Dedifferentiated amniotic fluid mesenchymal stem cell (primary cell): Measurements from ENCODE around the gene SUV39H1.
"Not testable (repeated sequence)": the region's sequence is repeated elsewhere in the genome, so short reads cannot be mapped to it uniquely, and the experiment has no call there.

Experiments used
- DNase-seq: peaks from one replicate; pipeline ENCODE4 v3.0.0-alpha.2; 2016; ENCODE audit errors: extremely low spot score

SUV39H1 gene, protein sequence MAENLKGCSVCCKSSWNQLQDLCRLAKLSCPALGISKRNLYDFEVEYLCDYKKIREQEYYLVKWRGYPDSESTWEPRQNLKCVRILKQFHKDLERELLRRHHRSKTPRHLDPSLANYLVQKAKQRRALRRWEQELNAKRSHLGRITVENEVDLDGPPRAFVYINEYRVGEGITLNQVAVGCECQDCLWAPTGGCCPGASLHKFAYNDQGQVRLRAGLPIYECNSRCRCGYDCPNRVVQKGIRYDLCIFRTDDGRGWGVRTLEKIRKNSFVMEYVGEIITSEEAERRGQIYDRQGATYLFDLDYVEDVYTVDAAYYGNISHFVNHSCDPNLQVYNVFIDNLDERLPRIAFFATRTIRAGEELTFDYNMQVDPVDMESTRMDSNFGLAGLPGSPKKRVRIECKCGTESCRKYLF

DNA sequence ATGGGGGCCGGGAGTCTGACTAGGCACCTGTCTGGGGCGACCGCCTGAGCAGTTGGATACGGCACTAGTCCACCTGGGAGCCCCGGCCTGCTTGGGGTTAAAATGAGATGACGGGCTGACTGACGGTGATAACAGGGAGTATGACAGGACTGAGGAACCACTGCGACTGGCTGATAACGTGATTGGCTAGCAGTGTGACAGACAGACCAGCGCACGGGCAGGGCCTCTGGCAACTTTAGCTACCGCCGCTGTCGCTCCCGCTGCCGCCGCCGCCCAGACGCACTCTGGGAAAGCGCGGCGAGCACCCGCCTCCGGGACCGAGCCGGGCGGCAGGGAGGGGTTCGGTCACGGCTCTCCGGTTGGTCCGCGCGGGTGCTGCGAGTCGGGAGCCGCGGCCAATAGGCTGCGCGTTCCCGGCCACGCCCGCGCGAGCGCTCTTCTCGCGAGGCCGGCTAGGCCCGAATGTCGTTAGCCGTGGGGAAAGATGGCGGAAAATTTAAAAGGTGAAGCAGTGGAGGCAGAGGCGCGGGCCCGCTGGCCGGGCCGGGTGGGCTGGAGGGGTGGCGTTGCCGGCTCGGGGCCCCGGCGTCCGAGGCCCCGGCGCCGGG is at the start of gene SUV39H1:
Gene SUV39H1, plus strand, starts transcription at position 434 of the 608 bp plus-strand sequence. Its CDS starts 51 bp downstream, at position 485.
- peak; percentile 79 for DNase-seq

DNA sequence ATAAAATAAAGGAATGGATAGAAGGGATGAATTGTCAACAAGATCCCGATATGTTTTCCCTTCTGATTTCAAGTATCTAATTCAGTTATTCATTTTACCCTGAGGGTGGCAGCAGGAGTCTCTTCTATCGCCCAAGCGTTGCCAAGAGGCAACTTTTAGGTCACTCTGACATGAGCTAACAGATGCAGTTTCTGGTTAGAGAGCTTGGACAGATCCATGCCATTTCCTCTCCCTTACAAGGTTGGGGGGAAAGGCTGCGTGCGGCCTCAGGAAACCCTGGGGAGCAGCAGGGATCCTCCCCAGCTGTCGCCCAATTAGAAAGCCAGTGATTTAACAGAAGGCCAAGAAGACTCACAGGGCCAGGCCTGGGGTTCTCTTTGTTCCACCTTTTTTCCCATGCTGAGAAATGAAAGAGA is 48.2 kb upstream of the SUV39H1 start:
- DNase-seq = peak; percentile 16

DNA sequence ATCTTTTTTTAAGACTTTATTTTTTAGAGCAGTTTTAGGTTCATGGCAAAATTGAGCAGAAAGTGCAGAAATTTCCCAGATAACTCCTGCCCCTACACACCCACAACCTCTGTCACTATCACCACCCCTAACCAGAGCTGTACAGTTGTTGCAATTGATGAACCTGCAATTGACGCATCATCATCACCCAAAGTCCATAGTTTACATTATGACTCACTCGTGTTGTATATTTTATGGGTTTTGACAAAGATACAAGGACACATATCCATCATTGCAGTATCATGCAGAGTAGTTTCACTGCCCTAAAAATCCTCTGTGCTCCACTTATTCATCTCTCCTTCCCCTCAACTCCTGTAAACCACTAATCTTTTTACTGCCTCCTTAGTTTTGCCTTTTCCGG is 47.4 kb upstream of the SUV39H1 start:
- DNase-seq = no peak

DNA sequence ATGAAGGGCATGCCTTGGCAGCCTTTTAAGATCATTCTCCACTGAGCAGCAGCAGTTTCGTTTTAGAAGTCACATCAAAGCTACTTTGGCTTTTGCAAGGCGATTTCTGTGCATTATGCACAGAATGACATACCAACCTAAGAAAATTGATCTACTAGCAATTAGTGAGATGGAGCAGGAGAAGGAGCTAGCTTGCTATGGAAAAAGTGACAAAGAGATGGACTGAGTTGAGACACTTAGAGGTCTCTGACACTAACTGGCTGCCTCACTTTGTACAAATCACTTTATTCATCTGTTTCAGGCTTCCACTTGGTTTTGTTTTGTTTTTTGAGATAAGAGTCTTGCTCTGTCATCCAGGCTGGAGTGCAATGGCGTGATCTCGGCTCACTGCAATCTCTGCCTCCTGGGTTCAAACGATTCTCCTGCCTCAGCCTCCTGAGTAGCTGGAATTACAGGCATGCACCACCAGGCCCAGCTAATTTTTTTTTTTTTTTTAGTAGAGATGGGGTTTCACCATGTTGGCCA is 44.4 kb upstream of the SUV39H1 start:
- DNase-seq = not testable (repeated sequence)

DNA sequence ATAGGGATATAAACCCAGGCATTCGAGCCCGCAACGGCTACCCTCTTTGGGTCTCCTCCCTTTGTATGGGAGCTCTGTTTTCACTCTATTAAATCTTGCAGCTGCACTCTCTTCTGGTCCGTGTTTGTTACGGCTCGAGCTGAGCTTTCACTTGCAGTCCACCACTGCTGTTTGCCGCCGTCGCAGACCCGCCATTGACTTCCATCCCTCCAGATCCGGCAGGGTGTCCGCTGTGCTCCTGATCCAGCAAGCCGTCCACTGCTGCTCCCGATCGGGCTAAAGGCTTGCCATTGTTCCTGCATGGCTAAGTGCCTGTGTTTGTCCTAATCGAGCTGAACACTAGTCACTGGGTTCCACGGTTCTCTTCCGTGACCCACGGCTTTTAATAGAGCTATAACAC is 41.8 kb upstream of the SUV39H1 start:
- DNase-seq = not testable (repeated sequence)

DNA sequence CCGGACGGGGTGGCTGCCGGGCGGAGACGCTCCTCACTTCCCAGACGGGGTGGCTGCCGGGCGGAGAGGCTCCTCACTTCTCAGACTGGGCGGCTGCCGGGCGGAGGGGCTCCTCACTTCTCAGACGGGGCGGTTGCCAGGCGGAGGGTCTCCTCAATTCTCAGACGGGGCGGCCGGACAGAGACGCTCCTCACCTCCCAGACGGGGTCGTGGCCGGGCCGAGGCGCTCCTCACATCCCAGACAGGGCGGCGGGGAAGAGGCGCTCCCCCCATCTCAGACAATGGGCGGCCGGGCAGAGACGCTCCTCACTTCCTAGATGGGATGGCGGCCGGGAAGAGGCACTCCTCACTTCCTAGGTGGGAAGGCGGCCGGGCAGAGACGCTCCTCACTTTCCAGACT is 36.8 kb upstream of the SUV39H1 start:
- DNase-seq = not testable (repeated sequence)

DNA sequence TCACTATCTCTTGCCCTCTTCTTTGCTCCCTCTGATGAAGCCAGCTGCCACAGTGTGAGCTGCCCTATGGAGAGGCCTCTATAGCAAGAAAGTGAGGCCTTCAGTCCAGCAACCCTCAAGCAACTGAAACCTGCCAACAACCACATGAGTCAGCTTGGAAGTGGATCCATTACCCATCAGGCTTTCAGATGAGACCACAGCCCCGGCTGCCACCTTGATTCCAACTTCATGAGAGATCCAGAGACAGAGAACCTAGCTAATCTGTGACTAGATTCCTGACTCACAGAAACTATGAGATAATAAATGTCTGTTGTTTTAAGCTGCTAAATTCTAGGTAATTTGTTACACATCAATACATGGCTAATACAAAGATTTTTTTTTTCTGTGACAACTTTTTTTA is 33.3 kb upstream of the SUV39H1 start:
- DNase-seq = no peak

DNA sequence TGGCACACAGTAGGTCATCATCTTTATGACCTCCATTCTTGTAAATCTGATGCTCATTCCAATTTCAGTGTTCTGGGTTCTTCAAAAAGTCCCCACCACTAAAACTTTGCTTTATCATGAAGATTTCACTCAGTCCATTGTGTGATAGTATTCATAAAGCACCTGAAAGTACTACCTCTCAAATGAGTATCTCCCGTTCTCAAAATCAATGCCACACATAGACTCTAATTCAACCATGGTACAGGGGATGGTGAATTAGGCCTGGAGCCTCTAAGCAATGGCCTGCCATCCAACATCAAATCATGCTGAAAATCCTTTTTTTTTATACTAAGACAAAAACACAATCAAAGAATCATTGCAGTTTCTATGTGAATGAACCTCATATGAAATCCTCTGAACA is 32.4 kb upstream of the SUV39H1 start:
- no peak for DNase-seq

DNA sequence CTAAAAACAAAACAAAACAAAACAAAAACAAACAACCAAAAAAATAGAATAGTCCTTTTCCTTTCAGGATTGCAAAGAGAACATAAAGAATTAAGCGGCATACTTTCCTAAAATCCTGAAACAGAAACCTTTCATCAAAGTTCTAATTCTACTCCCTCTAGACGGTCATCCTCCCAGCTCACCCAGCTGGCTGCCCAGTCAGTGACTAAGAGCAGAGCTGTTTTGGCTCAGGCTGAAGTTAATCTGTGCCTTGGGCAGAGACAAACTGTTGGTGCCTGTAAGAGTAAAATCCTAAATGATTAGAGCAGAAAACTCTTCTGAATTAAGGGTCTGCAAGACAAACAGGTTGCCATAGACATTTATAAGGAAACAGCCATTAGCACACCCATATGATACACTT is 30.5 kb upstream of the SUV39H1 start:
- no peak for DNase-seq

DNA sequence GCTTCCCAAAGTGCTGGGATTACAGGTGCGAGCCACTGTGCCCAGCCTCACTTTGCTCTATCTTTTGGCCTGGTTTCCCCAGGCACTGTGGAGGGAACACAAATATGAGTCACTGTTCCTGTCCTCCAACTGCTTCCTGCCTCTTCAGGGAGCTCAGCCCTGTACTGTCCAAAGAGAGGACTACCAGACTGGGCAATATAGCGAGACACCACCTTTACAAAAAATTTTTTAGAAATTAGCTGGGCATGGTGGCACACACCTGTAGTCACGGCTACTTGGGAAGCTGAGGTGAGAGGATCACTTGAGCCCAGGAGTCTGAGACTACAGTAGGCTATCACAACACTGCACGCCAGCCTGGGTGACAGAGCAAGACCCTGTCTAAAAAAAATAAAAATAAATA is 29.9 kb upstream of the SUV39H1 start:
- no peak for DNase-seq

DNA sequence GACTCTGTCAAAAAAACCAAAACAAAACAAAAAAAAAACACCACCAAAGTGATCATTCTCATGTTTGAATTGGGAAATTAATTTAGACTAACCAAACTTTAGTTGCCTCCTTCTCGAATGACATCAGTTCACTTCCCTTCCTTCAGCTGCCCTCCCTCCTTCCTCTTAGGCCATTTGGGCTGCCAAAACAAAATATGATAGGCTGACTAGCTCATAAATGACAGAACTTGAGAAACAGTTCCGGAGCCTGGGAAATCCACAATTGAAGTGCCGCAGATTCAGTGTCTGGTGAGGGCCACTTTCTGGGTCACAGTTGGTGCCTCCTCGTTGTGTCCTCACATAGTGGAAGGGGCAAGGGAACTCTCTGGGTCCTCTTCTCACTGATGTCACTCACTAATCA is 29.0 kb upstream of the SUV39H1 start:
- DNase-seq = no peak

DNA sequence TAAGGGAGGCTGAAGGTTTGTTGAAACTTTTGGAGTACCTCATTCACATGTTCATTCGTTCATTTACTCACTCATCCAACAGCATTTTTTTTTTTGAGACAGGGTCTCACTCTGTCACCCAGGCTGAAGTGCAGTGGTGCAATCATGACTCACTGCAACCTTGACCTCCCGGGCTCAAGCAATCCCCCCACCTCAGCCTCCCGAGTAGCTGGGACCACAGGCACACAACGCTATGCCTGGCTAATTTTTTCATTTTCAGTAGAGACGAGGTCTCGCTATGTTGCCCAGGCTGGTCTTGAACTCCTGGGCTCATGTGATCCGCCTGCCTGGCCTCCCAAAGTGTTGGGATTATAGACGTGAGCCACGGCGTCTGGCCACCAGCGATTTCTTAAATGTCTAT is 28.3 kb upstream of the SUV39H1 start:
- not testable (repeated sequence) for DNase-seq

DNA sequence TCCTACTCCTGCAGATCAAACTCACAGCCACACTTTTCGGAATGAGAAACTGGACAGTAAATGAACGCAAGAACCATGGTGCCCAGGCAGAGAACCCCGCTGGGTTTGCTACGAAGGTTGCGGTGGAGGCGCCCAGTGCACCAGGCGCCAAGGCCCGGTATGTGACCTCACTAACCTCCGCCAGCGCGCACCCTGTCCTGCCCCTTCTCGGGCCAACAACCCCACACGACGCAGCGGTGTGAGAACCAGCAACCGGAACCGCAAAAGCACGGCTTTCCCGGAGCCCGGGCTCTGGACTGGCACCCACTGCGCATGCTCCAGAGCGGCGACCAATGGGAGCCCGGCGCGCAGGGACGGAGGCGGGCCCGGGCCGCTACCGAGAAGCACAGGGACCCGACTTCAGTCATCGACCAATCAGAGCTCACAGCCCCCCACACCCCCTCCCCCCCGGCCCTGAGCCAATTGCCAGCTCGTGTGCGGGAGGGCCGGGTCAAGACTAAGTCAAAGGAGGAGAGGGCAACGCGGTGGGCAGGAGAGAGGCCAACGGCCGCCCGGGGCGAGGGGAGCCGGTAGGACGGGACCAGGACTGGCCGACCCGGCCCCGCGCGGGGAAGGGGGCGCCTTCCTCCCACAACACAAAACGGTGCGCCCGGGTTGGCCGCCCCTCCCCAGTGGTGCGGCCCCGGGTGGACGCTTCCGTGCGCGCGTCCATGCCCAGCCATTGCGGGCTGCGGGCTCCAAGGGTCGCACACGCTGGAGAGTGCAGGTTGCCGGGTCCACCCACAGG is 20.2 kb upstream of the SUV39H1 start:
- DNase-seq = peak; percentile 66

DNA sequence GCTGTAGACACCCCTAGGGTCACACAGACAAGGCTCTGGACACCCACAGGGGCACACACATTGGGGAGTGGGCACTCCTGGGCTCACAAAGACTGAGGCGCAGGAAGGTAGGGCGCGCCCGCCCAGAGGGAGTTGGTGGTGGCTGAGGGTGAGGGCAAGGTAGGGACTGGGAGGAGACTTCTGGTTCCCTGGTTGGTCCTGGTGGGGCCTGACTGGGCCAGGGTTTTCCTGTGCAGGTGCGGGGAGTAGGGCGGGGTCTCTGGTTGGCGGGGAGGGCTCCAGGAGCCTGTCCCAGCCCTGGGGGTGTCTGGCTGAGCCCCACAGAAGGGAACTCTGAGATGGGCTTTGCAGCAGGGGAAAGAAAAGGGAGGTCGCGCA is 19.7 kb upstream of the SUV39H1 start:
- DNase-seq = no peak

DNA sequence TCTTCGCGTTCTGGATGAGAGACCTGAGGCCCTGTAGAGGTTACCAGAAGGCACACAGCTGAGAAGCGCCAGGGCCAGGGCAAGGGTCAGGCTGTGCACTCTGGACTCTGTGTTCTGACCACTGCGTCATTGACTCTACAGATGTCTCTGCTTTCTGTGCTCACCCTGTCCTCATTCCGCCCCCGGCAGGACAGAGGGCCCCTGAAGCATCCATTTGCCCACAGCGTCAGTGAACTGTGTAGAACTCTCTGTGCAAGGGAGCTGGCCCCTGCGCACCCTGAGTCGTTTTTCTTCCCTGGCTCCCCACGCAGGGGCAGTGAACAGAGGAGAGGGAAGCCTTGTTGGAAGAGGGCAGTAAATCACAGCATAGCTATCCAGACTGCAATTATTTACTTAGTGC is 19.0 kb upstream of the SUV39H1 start:
- DNase-seq = no peak

DNA sequence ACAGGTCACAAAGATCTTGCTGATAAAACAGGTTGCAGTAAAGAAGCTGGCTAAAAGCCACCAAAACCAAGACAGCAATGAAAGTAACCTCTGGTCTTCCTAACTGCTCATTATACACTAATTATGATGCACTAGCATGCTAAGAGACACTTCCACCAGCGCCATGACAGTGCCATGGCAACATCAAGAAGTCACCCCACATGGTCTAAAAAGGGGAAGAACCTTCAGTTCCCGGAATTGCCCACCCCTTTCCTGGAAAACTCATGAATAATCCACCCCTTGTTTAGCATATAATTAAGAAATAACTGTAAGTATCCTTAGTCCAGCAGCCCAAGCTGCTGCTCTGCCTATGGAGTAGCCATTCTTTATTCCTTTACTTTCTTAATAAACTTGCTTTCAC is 16.1 kb upstream of the SUV39H1 start:
- not testable (repeated sequence) for DNase-seq

DNA sequence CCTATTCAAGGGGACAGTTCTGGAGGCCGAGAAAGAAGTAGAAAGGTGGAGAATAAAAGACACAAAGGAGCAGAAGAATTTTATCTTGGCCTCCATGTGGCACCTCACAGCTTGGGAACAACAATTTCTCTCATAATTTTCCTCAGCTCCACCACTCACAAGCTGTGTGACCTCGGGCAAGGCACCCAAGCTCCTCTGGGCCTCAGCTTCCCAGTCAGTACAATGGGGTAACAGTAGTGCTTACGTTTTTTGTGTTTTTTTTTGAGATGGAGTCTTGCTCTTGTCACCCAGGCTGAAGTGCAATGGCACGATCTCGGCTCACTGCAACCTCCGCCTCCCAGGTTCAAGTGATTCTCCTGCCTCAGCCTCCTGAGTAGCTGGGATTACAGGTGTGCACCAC is 15.6 kb upstream of the SUV39H1 start:
- DNase-seq = not testable (repeated sequence)

DNA sequence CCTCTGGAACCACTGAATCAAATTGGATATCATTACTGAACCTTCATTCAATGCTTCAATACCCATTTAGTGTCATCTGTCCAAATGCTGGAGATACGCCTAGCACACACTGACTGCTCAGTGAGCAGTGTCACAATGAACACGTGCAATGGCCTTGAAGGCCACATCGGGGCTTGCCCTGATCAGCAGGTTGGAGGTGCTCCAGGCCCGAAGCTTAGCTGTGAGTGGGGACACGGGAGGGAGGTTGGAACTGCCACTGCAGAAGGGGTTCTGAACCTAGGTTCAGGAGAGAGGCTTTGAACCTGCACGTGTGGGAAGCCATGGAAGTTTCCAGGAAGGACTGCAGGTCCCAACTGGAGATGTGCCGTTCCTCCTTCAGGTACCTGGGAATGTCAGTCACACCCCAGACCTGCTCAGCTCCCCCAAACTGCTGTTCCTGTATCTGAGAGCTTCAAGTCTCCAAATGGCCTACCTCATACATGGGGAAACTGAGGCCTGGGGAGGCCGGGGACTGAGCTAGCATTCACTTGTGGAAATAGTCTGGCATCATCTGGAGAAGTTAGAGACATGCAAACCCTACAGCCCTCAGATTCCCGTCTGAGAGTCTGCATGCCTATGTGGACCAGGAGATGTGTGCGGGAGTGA is 14.9 kb upstream of the SUV39H1 start:
- DNase-seq = no peak

DNA sequence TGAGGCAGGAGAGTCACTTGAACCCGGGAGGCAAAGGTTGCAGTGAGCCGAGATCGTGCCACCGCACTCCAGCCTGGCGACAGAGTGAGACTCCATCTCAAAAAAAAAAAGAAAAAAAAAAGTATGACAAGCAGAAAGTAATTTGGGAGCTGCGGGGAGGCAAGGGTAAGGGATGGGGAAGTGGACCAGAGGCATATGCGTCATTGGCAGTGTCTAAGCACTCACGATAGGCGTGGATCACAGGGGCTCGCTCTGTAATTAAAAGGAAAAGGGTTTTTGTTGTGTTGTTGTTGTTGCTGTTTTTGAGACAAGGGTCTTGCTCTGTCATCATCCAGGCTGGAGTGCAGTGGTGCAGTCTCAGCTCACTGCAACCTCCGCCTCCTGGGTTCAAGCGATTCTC is 13.7 kb upstream of the SUV39H1 start:
- DNase-seq = not testable (repeated sequence)

DNA sequence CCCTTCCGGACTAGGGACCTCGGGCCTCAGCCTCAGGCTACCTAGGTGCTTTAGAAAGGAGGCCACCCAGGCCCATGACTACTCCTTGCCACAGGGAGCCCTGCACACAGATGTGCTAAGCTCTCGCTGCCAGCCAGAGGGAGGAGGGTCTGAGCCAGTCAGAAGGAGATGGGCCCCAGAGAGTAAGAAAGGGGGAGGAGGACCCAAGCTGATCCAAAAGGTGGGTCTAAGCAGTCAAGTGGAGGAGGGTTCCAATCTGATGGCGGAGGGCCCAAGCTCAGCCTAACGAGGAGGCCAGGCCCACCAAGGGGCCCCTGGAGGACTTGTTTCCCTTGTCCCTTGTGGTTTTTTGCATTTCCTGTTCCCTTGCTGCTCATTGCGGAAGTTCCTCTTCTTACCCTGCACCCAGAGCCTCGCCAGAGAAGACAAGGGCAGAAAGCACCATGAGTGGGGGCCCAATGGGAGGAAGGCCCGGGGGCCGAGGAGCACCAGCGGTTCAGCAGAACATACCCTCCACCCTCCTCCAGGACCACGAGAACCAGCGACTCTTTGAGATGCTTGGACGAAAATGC is 13.0 kb upstream of the SUV39H1 start, which contains the start of gene WAS:
Gene WAS, plus strand, starts transcription at position 389 of the 572 bp plus-strand sequence. Its CDS starts 55 bp downstream, at position 444.
- DNase-seq = no peak

DNA sequence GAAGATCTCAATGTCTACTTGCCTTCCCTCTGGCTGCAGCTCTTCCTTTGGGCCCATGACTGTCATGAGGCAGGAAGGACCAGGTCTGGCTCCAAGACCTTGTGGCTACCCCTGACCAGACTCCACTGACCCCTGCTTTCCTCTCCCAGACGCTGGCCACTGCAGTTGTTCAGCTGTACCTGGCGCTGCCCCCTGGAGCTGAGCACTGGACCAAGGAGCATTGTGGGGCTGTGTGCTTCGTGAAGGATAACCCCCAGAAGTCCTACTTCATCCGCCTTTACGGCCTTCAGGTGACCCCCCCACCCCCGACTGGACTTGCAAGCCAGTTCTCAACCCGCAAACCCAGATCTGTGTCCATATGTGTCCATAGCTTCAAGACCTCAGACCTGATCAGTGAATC is 12.4 kb upstream of the SUV39H1 start:
- no peak for DNase-seq
